GM19468 (cell line): ENCODE measurements around the gene VWA5B1.
"Not testable (repeated sequence)": the region's sequence is repeated elsewhere in the genome, so short reads cannot be mapped to it uniquely, and the experiment has no call there.

ENCODE experiments used
- ATAC-seq: cut with Tn5 transposase; IDR thresholded peaks from one replicate; pipeline ENCODE4 v1.9.1; 2021; ENCODE audit warnings: mild to moderate bottlenecking, moderate library complexity, moderate number of reproducible peaks; ENCODE audit not compliant: unreplicated experiment; ENCODE audit errors: extremely low read depth

Gene VWA5B1

DNA sequence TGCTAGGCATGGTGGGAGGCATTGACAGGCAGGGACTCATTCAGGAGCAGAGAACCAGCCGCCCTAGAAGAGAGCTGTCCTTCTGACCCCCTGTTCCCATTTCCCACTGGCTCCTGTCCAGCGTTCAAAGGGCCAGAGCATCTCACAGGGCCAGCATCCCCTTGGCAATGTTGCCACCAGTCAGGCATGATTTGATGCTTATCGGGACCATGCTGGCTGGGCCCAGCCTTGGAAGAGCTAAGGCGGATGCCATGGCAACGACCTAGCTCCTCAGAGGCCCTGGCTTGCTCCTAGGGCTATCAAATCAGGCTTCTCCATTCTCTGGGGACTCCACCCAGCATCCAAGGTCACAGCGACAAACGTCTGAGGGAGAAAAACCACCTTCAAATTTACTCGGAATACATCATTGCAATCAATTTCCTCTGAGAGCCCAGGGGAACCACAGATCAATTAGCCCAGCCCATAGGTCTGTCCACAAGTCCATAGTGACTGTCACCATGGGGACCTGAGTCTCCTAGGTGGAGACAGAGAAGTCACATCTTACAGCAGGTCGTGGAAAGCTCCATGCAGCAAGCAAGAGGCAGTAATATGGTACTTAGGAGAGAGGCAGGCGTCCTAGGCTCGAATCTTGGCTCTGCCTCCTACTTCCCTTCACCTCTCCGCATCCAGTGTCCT is 14.1 kb upstream of the VWA5B1 start:
- no peak for ATAC-seq

DNA sequence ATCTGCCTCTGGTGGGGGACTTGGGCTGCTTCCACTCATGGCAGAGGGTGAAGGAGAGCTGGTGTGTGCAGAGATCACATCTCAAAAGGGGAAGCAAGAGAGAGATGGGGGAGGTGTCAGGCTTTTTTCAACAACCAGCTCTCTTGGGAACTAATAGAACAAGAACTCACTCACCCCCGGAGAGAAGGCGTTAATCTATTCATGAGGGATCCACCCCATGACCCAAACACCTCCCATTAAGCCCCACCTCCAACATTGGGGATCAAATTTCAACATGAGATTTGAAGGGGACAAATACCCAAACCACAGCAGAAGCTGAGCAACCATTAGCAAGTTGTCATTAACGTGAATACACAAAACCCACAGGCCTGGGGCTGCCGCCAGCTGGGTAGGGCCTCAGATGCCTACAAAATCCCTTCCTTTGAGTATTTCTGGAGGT is 12.0 kb upstream of the VWA5B1 start:
- no peak for ATAC-seq

DNA sequence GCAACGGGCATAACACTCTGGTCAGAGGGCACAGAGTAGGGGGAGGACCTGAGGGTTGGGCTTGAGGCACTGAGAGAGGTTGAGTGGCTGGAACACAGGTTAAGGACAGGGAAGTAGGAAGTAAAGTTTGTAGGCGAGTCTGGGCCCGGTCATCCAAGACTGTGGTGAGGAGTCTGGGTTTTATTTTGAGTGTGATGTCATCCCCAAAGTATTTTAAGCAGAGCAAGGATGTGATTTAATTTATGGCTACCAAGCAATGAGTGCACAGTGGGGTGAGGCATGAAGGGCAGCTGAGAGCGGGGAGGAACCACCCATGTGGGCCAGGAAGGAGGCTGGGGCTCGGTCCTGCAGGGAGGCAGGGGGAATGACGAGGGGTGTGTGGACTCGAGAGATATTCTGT is 11.2 kb upstream of the VWA5B1 start:
- no peak for ATAC-seq

DNA sequence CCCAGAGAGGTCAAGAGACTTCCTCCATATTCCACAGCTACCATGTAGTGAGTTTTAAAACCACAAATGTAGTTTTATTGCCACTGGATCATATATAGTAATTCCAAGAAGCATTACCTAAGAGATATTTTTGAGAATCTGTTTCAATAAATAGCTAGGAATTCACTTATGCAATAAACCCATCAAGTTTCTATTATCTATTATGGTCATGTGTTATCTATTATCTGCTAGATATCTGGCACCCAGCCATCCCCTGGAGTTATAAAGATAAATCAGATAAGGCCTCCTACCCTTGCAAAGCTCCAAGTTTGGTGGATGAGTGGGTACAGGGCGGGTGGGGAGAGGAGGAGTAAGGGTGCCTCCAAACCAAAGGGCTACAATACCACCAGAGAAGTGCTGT is 10.3 kb upstream of the VWA5B1 start:
- ATAC-seq, result no peak

DNA sequence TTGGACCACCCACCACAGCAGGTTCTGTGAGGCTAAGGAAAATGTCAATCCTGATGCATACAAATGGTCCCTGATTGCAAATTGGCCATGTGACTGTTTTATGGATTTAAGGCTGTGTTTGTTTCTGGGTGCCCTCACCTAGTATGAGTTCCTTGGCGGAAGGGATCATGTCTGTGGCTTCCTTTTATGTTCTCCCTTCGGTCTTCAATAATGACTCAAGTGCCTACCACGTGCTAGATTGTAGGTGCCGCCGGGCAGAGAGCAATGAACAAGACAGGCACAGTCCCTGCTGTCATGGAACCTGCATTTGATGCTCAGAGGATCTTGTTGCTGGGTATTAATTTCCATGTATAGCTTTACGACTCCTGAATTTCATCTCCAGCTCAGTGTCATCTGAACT is 9.8 kb upstream of the VWA5B1 start:
- ATAC-seq, result no peak

DNA sequence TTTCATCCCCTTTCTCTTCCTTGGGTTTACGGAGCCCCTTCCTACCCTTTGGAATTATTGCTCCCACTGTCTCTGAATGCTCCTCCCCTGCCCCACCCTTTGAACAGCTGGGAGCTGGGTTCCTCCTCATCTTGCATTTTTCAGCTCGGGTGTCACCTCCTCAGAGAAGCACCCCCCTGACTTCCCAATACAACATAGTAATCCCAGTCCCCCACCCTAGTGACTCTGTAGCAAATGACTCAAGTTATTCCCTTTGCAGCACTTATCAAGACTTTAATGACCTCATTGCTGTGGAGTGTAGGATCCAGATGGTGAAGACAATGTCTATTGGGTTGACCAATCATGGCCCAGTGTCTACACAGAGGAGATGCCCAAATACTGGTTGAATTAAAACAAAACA is 8.9 kb upstream of the VWA5B1 start:
- ATAC-seq, result no peak

DNA sequence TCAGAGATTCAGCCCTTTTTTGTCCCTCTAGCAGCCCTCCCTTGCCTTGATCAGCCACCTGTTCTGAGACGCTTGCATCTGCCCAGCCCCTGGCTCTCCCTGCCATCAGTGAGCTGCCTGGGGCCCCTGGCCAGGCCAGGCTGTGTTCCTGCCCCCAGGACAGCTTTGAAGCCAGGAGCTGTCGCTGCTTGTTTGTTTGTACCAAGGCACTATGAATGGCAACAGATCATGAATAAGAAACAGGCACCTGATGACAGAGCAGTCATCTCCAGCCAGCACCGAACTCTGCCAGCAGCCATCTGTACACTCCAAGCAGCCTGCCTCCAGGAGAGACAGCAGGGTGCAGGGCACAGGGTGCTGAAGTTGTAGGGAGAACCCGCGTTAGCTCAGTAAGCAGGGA is 8.1 kb upstream of the VWA5B1 start:
- no peak for ATAC-seq

DNA sequence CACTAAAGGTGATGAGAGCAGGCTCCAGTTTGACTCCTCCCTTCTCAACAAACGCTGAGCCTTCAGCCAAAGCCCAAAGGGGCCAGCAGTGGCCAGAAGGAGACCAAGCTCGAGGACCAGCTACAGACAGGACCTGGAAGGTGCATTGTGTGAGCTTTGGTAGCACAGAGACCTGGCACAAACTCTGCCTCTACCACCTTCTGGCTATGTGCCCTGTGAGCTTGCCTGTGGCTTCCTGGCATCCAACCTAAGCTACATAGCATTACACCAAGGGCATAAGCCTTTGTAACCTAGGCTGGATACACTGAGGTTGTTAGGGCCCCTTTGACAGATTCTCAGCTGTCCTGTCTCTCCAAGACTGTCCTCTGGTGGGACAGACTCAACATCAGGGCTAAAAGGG is 6.6 kb upstream of the VWA5B1 start:
- ATAC-seq, result no peak

DNA sequence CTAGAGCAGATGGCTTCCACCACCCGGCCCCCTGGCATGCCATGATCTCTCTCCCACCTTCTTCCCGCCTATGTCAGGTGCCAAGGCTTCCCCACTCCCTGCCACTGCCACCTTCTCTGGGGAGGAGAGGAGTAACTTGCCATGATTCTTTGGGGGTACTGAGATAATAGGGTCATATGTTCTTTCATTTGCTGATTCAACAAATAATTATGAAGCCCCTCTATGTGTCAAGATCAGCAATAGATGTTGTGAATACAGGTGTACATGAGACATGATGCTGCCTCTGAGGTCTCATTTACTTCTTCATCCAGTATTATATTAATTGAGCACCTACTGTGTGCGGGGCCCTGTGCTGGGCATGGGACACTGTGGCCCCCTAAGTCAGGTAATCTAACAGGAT is 6.0 kb upstream of the VWA5B1 start:
- no peak for ATAC-seq

DNA sequence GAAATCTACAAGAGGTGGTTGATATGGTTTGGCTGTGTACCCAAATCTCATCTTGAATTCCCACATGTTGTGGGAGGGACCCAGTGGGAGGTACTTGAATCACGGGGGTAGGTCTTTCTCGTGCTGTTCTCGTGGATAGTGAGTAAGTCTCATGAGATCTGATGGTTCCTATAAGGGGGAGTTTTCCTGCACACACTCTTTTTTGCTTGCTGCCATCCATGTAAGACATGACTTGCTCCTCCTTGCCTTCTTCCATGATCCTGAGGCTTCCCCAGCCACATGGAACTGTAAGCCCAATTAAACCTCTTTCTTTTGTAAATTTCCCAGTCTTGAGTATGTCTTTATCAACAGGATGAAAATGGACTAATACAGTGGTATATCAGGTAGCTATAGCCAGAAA is 5.2 kb upstream of the VWA5B1 start:
- ATAC-seq, result no peak

DNA sequence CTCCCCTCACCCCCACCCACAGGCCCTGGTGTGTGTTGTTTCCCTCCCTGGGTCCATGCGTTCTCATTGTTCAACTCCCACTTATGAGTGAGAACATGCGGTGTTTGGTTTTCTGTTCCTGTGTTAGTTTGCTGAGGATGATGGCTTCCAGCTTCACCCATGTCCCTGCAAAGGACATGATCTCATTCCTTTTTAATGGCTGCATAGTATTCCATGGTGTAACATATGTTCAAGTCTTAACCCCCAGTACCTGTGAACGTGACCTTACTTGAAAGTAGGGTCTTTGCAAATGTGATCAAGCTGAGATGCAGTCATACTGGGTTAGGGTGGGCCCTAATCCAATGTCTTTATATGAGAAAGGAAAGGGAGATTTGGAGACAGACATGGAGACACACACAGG is 3.0 kb upstream of the VWA5B1 start:
- ATAC-seq, result not testable (repeated sequence)

DNA sequence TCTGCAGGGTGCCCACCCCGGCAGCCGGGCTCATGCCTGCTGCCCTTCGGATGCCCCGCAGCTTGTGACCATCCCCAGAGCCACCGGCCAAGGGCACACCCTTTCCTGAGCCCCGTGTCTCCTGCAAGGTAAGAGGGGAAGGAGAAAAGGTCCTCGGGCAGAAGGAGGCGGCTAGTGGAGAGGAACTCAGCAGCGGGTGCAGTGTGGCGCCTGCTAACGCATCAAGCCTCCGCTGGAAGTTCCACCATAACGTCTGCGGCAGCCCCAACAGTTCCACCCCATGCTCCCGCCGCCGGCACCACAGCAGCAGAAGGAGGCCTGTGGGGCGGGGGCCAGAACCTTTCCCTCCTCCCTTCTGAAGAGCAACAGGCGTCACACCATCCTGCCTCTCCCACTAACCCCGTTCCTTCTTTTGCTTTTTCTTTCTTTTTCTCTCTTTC is 990 bp downstream of the VWA5B1 start:
- ATAC-seq, result no peak

DNA sequence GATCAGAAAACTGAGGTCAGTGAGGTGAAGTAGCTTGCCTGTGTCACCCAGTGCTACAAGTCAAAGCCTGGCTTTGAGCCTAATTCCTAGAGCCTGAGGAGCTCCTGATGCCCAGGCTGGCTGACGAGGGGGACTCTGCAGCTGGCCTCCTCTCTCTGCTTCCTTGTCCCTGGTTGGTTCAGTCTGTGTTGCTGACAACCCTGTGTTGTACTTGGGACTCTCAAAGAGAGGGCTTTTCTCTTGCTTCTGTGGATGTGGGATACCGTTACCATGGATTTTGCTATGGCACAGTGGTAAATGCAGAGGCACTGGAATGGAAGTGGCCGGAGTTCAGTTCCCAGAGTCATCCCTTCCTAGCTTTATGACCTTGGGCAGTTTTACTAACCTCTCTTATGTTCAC is 8.0 kb downstream of the VWA5B1 start:
- no peak for ATAC-seq

DNA sequence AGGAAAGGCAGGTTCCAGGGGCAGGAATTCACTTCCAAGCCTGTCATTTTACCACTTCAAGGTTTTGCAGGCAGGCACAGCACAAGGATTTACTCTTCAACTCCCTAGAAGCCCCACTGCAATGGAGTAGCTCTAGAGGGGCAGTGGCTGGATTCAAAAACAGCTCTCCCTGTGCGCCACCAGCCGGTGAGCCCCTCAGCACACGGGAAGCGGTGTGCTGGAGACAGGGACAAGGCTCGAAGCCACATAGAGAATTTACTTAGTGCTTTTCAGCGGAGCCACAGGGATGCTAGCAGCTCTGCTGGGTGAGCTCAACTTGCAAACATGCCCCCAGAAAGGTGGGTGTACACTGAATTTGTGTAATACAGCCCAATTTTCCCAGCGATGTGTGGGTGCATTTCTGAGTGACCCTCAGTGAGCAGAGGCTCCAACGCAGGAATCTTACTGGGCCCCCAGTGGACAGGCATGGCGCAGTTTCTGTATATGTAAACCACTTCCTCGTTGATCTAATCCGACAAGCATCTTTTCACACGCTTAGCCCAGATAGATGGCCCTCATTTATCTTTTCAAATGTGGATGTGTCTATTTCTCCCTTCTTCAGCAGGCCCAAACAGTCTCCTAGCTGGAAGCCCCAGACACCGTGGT is 10.9 kb downstream of the VWA5B1 start:
- no peak for ATAC-seq

DNA sequence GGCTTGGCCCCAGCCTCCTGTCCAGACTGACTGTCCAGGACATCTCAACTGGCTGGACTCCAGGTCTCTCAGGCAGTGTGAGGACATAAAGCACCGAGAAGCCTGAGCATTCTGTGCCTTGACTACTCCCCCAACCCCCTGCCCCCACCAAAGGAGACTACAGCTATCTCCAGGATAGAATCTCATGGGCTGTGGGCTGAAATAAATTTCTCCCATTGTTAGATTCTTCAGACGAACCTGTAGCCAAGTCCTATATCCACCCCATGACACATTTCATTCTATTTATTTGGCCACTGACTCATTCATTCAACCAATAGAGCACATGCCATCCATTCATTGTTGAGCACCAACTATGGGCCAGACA is 11.4 kb downstream of the VWA5B1 start:
- ATAC-seq, result no peak

DNA sequence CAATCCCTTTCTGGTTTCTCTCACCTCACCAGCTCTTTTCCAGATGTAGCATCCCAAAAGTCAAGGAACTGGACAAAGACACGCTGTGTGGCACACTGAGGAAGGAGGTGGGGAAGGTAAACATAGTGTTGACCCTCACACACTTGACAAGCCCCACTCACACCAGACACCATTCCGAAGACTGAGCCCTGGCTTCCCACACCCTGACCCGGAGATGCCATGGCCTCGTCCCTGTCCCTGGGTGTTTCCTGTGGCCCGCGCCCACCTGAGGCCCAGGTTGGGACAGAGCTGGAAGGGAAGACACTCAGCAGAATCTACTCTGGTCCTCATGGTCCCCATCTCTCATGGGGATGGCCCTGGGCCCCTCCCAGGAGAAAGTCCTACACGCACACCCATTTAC is 16.4 kb downstream of the VWA5B1 start:
- ATAC-seq, result no peak

DNA sequence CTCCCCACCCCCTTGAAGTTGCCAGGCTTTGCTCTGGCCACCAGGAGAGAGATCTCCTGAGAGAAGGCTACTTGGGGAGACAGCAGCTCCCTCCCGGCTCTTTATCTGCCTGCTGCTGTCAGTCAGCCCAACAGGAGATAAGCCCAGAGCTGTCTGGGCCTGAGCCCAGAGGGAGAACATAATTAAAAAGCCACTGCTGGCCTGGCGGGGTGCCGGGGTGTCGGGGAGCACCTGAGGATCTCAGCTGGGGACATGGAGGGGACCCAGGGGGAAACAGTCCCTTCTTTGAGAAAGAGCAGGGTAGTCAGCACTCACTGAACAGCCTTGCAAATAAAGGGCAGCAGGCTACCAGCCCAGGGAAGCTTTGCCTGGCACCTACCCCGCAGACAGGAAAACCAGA is 17.9 kb downstream of the VWA5B1 start:
- no peak for ATAC-seq

DNA sequence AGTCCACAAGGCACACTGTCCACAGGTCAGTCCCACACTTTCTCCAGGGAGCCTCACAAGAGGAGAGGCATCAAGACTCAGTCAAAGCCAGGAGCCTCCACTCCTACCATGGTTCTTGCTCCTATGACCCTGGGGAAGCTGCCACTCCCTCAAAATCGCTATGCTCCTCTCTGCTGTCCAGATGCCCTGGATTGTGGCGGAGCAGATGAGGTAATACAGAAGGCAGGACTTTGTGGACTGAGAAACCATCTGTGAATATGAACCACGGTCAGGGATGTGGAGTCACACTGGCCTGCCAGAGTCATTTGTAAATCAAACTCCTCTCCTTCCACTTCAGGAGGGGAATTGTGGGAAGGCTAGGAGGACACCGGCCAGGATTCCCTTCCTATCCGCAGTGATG is 20.6 kb downstream of the VWA5B1 start:
- ATAC-seq, result no peak

DNA sequence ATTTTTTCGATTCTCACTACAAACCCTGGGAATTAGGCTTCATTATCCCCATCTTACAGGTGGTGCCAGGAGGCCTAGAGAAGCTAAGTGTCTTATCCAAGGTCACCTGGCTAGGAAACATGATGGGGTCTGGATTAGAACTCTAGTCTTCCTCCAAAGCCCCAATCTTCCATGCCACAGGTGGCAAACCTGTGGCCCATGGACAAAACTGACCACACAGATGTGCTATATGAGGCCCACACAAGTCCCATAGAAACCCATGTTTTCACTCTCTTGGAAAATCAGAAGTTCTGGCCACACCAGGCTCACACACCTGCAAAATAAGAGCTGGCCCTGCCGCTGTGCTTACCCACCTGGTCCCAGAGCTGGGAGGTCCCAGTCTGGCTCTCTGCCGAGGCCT is 21.6 kb downstream of the VWA5B1 start:
- ATAC-seq, result no peak

DNA sequence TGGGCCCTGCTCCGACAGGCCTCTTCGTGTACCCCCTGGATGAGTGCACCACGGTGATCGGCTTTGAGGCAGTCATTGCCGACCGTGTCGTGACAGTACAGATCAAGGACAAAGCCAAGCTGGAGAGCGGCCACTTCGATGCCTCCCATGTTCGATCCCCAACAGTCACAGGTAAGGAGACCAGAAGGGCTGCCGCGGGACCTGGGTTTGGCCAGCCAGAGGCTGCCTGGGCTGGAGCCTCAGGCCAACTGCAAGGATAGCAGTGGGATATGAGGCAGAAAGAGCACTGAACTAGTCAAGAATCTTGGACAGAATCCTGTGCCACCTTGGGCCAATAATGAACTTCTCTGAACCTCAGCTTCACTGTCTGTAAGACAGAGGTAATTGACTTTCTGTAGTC is 22.1 kb downstream of the VWA5B1 start:
- ATAC-seq, result no peak

DNA sequence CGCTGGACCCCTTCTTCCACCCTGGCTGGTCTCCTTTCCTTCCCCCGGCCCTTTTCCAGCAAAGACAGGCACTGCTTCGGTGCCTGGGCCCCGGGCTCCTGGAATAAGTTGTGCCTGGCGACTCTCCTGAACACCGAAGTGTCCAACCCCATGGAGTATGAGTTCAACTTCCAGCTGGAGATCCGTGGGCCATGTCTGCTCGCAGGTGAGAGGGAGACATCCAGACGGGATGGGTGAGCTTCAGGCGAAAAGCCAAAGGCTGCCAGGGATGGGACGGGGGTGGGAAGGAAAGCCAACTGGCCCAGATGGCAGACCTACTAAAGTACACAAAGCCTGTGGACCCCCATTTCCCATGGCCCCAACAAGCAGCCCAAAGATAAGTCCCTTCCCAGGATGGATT is 26.8 kb downstream of the VWA5B1 start:
- ATAC-seq, result no peak

DNA sequence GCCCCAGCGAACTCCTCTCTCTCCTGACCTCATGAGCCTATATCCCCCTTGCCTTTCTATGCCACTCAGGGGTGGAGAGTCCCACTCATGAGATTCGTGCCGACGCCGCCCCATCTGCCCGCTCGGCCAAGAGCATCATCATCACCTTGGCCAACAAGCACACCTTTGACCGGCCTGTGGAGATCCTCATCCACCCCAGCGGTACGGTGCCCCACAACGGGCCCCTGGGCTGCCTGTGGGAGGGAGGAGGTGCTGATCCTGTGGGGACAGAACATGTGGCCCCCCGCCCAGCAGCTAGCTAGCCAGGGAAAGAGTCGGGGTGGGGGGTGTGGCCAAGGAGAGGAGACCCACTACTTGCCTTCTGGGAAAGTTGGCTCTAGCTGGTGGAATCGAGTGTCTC is 27.8 kb downstream of the VWA5B1 start:
- ATAC-seq, result no peak
